Tibial artery (tissue), 4 donors: ENCODE measurements around the gene ABTB2.

Experiments
- DNase-seq, 2 donors: peaks; one replicate each; pipeline ENCODE4 v3.0.0-alpha.2; 2019
- H3K27ac ChIP-seq, 2 donors: fragments of 200-600 bp; sonication (generic) in 1 of 2; 1 replicate in 1 of 2; 2 replicates in 1 of 2; pipeline ENCODE4 v1.5.1; 2018 to 2019; ENCODE audit warnings: mild to moderate bottlenecking in 1 of 2
- H3K27me3 ChIP-seq, 2 donors: fragments of 200-600 bp; sonication (generic) in 1 of 2; one replicate each; pipeline versions ENCODE4 v1.5.1 to v1.6.0; 2016 to 2019
- H3K36me3 ChIP-seq, 3 donors: fragments of 200-600 bp; sonication (generic) in 2 of 3; one replicate each; pipeline ENCODE4 v1.5.1; 2016 to 2019; ENCODE audit warnings: mild to moderate bottlenecking in 2 of 3
- H3K4me1 ChIP-seq, 4 donors: fragments of 200-600 bp; sonication (generic) in 2 of 4; 1 replicate in 3 of 4; 2 replicates in 1 of 4; pipeline ENCODE4 v1.5.1; 2016 to 2019
- H3K4me3 ChIP-seq, 2 donors: fragments of 200-600 bp; sonication (generic) in 1 of 2; 1 replicate in 1 of 2; 2 replicates in 1 of 2; pipeline ENCODE4 v1.5.1; 2018 to 2019; ENCODE audit warnings: mild to moderate bottlenecking in 2 of 2
- H3K9me3 ChIP-seq, 3 donors: fragments of 200-600 bp; sonication (generic) in 1 of 3; one replicate each; pipeline ENCODE4 v1.5.1; 2016 to 2019
- intact Hi-C: fragments of 100-400 bp; cut with DNase I; formaldehyde crosslinking; loops from one replicate; pipeline ENCODE4 v1.15.0; 2023; ENCODE audit warnings: low total_unique reads
- TF ChIP-seq, protein P1 (sequence below), 2 experiments: fragments of 200-600 bp in 1 of 2; fragments of 450-650 bp in 1 of 2; IDR thresholded peaks; one replicate each; pipeline ENCODE4 v1.5.1; 2017 to 2019; ENCODE audit warnings: antibody characterized with exemption in 2 of 2, mild to moderate bottlenecking in 1 of 2, moderate library complexity in 1 of 2

The ABTB2 gene

GRCh38 chr11:34134765-34135164 is 223.0 kb downstream of the ABTB2 start:
- Histone ChIP-seq H3K4me3 (no peak overlapping the region), H3K36me3 (peaks cover 82 to 100% (median 98%) of the 10 kb centered on the region in 3 donors), H3K4me1 (no peaks in the 10 kb centered on the region), H3K9me3 (no peaks in the 10 kb centered on the region), H3K27me3 (no peaks in the 10 kb centered on the region), H3K27ac (no peak overlapping the region)
- intact Hi-C loops: no loop called here
- TF ChIP-seq, protein P1, sequence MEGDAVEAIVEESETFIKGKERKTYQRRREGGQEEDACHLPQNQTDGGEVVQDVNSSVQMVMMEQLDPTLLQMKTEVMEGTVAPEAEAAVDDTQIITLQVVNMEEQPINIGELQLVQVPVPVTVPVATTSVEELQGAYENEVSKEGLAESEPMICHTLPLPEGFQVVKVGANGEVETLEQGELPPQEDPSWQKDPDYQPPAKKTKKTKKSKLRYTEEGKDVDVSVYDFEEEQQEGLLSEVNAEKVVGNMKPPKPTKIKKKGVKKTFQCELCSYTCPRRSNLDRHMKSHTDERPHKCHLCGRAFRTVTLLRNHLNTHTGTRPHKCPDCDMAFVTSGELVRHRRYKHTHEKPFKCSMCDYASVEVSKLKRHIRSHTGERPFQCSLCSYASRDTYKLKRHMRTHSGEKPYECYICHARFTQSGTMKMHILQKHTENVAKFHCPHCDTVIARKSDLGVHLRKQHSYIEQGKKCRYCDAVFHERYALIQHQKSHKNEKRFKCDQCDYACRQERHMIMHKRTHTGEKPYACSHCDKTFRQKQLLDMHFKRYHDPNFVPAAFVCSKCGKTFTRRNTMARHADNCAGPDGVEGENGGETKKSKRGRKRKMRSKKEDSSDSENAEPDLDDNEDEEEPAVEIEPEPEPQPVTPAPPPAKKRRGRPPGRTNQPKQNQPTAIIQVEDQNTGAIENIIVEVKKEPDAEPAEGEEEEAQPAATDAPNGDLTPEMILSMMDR (IDR thresholded peaks at IDR 0.05): no peak
- DNase-seq: no peak

DNA sequence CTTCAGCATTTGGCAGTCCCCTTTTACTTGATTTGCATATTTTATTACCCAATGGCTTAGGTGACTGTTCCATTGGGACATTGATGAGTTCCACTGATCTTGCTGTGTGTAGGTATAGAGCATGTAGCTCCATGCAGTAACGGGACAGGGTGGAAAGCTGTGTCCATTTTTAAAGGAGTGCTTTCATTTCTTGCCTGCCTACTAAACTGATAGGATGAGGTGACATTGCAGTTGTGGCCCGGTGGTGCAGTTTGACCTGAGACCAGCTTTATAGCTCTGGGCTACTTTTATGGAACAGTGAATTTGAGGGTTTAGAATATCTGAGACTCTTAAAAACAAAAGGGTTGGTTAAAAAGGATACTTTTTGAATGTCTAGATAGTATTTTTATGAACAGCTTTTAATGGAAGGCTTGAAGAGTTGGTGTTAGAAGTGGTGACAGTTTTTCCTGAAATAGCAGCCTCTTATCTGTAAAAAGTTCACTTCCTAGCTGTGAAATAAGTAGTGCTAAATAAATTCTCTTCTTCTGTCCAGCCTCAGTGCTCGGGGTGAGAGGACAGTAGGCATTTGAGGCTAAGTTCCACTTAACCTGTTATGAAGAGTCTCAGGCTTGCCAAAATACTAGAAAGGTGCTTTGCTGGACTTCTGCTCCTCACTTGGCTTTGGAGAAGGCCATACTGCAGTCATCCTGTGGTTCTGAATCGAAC is 225.4 kb downstream of the ABTB2 start:
- H3K36me3 ChIP-seq: peaks cover 80 to 99% (median 97%) of the 10 kb centered on the region in 3 donors
- H3K9me3 ChIP-seq: no peaks in the 10 kb centered on the region
- H3K4me1 ChIP-seq: no peaks in the 10 kb centered on the region
- H3K4me3 ChIP-seq: no peak overlapping the region
- H3K27ac ChIP-seq: no peak overlapping the region
- no peaks in the 10 kb centered on the region for H3K27me3 ChIP-seq
- TF ChIP-seq, protein P1 (IDR thresholded peaks at IDR 0.05): no peak
- peak in 1 of 2 donors; percentile 7 for DNase-seq
- intact Hi-C loops: no loop called here

GRCh38 chr11:34128824-34129223 is 229.0 kb downstream of the ABTB2 start:
- no peak overlapping the region for H3K4me3 ChIP-seq
- no peaks in the 10 kb centered on the region for H3K9me3 ChIP-seq
- no peaks in the 10 kb centered on the region for H3K27me3 ChIP-seq
- H3K27ac ChIP-seq: no peak overlapping the region
- intact Hi-C loops: no loop called here
- H3K4me1 ChIP-seq: no peaks in the 10 kb centered on the region
- TF ChIP-seq, protein P1 (IDR thresholded peaks at IDR 0.05): no peak
- peaks cover 78 to 98% (median 95%) of the 10 kb centered on the region in 3 donors for H3K36me3 ChIP-seq
- DNase-seq: no peak

DNA sequence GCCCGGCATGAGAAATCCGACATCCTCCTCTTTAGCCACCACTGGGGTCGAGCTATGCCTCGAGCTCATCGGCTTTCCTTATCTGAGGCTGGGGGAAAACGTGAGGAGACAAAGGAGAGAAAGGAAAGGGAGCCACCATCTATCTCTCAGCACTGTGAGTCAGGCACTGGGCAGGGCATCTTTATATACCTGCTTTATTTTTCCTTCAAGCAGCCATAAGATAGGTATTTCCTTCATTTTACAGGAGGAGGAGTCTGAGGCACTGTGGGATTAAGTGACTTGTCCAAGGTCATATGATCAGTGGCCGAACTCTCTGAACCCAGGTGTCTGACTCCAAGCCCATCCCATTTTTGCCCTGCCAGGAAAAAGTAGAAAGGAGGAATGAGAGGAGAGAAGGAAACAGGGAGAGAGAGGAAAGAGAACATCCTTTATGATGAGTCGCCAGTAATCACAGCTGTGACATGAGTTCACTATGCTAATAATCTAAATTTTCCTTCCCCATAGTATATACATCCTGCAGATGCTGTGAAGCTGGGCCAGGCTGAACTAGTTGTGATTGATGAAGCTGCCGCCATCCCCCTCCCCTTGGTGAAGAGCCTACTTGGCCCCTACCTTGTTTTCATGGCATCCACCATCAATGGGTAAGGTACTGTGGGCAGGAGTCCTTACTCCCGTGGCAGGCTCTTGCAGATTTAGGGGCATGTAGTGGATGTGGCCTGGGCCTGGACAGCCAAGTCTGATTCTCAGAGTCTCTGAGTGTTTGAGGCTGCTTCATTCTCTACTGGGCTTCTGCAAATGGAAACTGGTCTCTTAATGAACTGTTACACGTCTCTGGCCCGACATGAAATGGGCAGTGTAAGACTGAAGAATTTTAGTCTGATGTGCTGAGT is 230.6 kb downstream of the ABTB2 start:
- Histone ChIP-seq H3K4me3 (no peak overlapping the region), H3K27me3 (no peaks in the 10 kb centered on the region), H3K9me3 (no peaks in the 10 kb centered on the region), H3K27ac (no peak overlapping the region), H3K4me1 (no peaks in the 10 kb centered on the region), H3K36me3 (peaks cover 84 to 98% (median 95%) of the 10 kb centered on the region in 3 donors)
- intact Hi-C loops: no loop called here
- TF ChIP-seq, protein P1 (IDR thresholded peaks at IDR 0.05): no peak
- peak in 1 of 2 donors; percentile 33 for DNase-seq

- no peaks in the 10 kb centered on the region for H3K9me3 ChIP-seq
- TF ChIP-seq, protein P1 (IDR thresholded peaks at IDR 0.05): no peak
- H3K4me3 ChIP-seq: no peak overlapping the region
- intact Hi-C loops: no loop called here
- no peaks in the 10 kb centered on the region for H3K4me1 ChIP-seq
- no peak overlapping the region for H3K27ac ChIP-seq
- no peaks in the 10 kb centered on the region for H3K27me3 ChIP-seq
- no peak for DNase-seq
- H3K36me3 ChIP-seq: peaks cover 86 to 98% (median 91%) of the 10 kb centered on the region in 3 donors
These were observed 232.7 kb downstream of the ABTB2 start for GRCh38 chr11:34124885-34125668.
